Embryonic facial prominence (tissue), 1 donor: ENCODE results near the gene RIOX2.
"Not testable (repeated sequence)": the region's sequence is repeated elsewhere in the genome, so short reads cannot be mapped to it uniquely, and the experiment has no call there.

Experiments used
- DNase-seq: peaks from one replicate; pipeline ENCODE4 v3.0.0-alpha.2; 2016; ENCODE audit errors: extremely low spot score

RIOX2 gene

GRCh38 chr3:97971679-97972567 is at the start of gene RIOX2:
RIOX2 (minus strand) TSS chr3:97972431; CDS start chr3:97967593, 4,838 bp downstream.
- peak; percentile 34 for DNase-seq

GRCh38 chr3:98020412-98020811 is 48.2 kb upstream of the RIOX2 start:
- no peak for DNase-seq

GRCh38 chr3:98018301-98018700 is 46.1 kb upstream of the RIOX2 start:
- DNase-seq = no peak

- no peak for DNase-seq
Measured at GRCh38 chr3:98014268-98014585, 42.0 kb upstream of the RIOX2 start.

GRCh38 chr3:98013411-98014267 is 41.4 kb upstream of the RIOX2 start:
- DNase-seq = no peak

- no peak for DNase-seq
Measured at GRCh38 chr3:98012979-98013378, 40.7 kb upstream of the RIOX2 start.

- not testable (repeated sequence) for DNase-seq
Measured at GRCh38 chr3:98010883-98011449, 38.7 kb upstream of the RIOX2 start.

- DNase-seq = no peak
Measured at GRCh38 chr3:98010194-98010882, 38.1 kb upstream of the RIOX2 start.

GRCh38 chr3:98008855-98009254 is 36.6 kb upstream of the RIOX2 start:
- no peak for DNase-seq

- no peak for DNase-seq
Measured at GRCh38 chr3:98005438-98005837, 33.2 kb upstream of the RIOX2 start.

GRCh38 chr3:98004721-98005120 is 32.5 kb upstream of the RIOX2 start:
- DNase-seq = no peak

GRCh38 chr3:98003306-98003969 is 31.2 kb upstream of the RIOX2 start:
- no peak for DNase-seq

GRCh38 chr3:98002717-98003116 is 30.5 kb upstream of the RIOX2 start:
- no peak for DNase-seq

- no peak for DNase-seq
Measured at GRCh38 chr3:97999994-98000393, 27.8 kb upstream of the RIOX2 start.

GRCh38 chr3:97999103-97999502 is 26.9 kb upstream of the RIOX2 start:
- no peak for DNase-seq

- DNase-seq = no peak
Measured at GRCh38 chr3:97996988-97997387, 24.8 kb upstream of the RIOX2 start.

GRCh38 chr3:97994328-97994945 is 22.2 kb upstream of the RIOX2 start:
- no peak for DNase-seq

- DNase-seq = no peak
Measured at GRCh38 chr3:97993526-97993925, 21.3 kb upstream of the RIOX2 start.

- no peak for DNase-seq
Measured at GRCh38 chr3:97992547-97993173, 20.4 kb upstream of the RIOX2 start.

GRCh38 chr3:97991293-97991682 is 19.1 kb upstream of the RIOX2 start:
- DNase-seq = no peak
